ENCODE measurements around the gene LBHD2.
A peak's percentile ranks its signal among the peaks of the same experiment; 100 is the strongest.

The LBHD2 gene

DNA sequence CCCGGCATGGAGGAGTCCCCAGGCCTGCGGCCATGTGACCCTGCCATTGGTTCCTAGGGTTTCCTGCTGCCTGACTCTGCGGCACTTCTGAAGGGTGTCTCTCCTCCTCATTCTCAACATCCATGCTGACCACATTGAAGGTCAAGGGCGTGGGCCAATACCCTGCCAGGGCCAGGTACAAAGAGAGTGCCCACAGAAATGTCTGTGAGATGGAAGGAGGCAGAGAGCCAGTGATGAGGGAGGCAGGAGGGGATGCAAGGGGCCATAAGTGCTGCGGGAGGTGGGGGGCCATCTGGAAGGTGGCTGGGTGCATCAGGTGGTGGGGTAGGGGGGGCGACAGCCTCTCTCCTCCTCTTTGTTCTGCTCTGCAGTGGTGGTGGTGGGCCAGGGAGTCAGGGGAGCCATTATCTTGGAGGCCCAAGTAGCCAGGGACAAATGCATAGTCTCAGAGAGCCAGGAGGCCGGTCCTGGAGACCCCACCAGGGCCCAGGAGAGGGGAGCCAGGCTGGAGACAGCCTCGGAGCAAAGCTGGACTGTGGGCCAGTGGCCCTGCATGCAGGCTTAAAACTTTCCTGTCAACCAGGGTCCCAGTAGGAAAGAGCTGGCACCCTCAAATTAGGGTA, 13.6 kb upstream of the LBHD2 start:
- FAIRE-seq, result no peak

DNA sequence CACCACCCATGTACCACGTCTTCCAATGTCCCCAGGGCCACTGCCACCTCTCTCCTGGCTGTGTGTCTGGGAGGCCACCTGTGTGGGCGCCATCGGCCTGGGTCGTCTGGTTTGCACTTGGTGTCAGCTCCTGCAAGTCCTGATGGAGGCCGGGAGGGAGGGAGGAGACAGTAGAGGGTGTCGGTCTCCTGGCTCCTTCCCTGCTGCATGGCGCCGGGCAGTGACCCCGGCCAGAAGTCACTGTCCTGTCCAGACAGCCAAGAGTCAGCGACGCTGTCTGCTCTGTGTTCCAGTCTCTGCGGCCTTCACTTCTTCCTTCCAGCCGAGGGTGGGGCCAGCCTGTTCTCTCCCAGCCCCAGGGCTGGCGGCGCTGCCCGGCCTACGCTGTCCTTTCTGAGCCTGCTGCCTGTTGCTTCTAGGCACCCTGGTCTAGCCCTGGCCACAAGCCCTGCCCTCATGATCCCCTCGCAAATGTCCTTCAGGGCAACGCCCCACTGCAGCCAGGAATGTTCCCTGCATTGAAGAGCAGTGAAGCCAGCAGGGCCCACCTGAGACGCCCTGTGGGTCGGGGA, 13.0 kb upstream of the LBHD2 start:
- no peak for FAIRE-seq

DNA sequence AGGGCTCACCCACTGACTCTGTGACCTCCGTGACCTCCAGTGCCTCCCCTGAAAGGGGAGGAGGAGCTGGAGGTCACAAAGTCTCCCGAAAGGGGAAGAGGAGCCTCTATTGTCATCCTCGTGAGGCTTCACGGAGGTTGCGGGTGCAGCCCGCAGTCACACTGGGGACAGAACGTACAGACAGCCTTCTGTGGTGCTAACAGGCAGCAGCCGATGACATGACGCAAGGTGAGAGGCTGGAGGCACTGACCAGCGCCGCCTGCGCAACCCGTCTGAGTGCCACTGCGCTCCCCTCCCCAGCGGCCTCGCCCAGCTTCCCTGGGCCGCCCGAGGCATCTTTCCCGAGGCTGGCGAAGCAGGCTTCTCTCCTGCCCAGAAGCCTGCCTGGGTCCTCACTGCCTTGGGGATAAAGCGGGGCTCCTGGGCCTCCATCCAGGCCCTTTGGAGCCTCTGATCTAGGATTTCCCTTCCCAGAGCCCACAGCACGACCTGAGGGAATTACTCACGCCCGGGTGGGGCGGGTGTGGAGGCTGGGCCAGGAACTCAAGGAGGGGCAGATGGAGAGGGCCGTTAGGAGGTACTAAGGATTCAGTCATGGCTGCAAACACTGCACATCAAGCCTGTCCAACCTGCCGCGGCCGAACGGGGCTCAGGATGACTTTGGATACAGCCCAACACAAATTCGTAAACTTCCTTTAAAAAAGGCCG, 12.3 kb upstream of the LBHD2 start:
- no peak for FAIRE-seq

DNA sequence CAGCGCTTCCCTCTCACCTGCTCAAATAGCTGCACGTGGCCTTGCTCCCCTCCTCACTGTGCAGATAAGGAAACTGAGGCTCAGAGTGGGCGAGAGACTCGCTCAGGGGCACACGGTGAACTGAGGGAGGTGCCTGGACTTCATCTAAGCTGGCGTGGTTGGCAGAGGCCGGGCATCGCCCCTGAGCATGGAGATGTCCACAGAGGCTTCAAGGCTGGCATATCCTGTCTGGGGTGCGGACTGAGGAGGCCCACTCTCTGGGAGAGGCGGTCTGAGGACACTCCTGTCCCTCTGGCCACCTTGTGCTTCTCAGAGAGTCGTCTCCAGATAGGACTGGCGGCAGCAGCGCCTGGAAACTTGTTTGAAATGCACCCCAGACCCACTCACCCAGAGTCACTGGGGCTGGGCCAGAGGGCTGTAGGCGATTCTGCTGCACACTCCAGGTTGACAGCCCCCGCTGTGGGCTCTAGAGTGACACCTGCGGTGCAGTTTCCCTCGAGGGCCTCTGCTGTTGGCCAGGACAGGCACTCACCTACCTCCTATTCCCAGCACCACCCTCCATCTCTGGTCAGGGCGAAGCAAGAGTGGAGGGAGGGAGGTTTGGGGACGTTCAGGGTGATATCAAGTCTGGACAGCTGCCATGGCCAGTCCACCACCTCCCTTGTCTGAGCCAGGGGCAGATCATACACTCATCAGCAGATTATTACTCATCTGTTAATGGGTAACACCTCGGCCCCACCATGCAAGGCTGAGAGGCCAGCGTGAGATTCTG, 11.2 kb upstream of the LBHD2 start:
- no peak for FAIRE-seq

DNA sequence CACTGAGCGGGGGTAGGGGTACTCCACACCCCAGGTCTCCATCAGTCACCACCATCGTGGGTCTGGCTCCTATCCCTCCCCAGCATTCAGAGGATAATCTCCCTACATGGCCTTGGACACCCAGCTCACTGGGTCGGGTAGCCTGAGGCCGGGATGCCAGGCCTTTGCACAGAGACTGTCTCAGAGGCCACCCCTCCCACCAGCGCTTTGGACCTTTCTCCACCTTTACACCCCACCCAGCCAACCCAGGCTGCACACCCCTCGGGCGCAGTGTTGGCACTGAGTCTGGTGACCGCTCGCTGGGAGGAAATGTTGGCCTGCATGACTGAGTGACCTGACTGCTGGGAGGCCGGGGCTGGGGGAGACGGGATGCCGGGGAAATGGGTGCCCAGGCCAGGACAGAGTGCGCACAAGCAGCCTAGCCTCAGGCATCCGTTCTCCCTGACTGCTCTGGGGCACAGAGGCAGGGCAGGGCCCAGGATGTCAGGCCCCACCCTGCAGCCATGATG, 10.6 kb upstream of the LBHD2 start:
- no peak for FAIRE-seq

DNA sequence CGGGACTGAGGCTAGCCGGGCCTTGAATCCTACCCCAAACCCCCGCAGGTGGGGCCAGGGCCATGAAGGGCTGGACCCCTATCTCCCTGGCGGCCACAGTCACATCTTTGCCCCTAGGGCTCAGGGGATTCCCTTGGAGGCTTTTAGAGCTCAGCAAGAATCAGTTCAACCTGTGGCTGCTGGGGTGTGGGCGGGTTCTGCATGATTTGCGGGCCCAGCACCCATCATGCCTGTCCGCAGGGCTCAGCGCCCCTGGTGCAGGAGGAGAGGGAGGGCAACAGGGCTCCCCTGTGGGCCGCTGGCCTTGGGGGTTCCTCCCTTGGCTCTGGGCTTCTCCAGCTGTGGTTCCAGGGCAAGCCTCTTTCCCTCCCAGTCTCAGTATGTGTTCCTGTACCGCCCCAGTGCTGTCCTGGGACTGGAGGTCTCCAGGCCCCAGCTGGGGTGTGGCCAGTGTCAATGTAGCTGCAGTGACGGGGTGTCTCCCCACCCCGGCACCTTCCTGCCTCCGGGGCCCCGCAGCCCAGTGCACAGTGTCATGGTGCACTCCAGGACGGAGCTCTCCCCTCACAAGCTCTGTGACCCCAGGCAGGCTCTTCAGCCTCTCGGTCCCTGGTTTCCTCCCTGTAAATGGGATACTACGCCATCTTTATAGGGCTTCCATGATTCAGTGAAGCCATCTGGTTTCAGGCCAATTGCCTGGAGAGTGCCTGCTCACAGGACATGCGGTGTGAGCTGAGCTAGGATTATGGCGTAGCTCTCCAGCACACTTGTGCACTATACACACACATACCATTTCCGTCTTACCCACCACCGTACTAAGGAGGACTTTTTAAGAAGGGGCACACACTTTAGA, 9.9 kb upstream of the LBHD2 start:
- no peak for FAIRE-seq

DNA sequence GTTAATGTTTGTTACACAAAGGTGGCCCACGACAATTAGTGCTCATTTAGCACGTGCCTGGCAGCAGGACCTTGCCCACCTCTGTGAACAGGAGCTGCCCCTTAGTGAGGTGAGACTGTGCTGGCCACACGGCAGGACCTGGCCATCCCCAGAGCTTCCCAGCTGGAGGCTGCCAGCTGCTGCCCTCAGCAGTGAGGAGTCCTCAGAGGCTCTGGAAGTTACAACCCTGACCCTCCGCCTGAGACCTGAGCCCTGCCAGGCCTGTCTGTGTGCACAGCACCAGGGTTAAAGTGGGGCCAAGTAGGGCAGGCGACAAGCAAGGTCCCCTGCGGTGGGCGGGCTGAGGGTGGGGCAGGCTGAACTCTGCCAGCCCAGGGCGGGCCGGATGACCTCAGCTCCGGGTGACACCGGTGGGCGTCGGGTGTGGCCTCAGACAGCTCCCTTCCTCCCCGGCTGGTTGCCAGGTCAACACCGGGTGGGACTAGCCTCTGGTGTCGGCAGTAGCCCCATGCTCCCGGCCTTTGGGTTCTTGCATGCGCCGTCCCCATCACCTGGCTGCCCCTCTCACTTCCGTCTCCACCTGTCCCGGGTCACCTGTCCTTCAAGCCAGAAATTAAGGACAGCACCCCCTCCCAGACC, 9.2 kb upstream of the LBHD2 start:
- FAIRE-seq, result no peak

DNA sequence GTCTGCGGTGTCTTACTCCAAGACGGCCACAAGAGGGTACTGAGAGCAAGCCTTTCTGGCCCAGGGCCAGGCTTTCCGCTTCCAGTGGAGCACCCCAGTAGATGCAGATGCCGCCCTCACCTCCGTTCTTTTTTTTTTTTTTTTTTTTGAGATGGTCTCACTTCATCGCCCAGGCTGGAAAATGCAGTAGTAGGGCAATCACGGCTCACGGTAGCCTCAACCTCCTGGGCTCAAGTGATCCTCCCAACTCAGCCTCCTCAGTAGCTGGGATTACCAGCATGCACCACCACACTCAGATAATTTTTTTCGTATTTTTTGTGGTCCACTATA, 5.6 kb upstream of the LBHD2 start:
- peak; percentile 18 for FAIRE-seq

DNA sequence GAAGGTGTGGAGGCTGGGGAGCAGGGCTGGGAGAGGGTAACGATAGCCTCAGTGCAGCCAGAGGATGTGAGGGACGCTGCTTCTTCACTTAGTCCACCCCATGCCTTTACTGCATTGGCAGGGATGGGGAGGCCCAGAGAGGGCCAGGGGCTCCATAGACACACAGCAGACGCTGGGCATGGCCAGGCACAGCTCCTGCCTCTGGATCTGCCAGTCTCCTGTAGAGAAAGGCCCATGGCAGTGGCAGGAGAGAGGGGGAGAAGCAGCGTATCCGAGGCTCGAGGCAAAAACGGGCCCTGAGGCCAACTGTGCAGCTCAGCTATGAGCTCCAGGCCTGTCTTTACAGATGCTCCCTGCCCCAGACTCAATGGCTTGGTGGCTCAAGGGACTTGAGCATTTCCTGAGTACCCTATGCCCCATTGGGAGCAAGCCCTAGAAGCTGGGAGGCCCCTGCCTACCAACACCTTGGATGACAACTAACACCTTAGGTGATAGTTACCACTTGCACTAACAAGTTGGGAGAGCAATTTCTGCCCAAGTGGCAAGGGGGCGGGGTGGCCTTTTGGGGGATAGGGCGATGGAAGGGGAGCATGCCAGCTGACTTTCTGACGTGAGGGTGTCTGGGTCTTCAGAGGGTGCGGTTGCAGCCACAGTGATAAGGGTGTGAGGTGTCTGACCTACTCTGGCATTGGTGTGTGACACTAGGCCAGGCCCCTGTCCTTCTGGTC, 5.0 kb upstream of the LBHD2 start:
- FAIRE-seq, result no peak

DNA sequence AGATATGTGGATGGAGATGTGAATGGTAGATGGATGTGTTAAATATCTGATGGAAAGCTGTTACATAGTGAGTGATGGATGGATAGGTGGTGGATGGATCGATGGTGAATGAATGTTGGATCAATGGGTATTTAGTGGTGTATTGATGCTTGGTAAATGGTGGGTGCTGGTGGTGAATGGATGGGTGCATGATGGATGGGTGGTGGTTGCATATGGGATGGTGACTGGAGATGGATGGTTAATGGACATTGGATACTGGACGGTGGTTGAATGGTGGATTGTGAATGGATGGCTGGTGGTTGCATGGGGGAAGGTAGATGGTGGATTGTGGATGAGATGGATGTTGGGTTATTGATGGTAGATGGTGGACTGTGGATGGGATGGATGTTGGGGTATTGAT, 2.1 kb upstream of the LBHD2 start:
- no peak for FAIRE-seq

DNA sequence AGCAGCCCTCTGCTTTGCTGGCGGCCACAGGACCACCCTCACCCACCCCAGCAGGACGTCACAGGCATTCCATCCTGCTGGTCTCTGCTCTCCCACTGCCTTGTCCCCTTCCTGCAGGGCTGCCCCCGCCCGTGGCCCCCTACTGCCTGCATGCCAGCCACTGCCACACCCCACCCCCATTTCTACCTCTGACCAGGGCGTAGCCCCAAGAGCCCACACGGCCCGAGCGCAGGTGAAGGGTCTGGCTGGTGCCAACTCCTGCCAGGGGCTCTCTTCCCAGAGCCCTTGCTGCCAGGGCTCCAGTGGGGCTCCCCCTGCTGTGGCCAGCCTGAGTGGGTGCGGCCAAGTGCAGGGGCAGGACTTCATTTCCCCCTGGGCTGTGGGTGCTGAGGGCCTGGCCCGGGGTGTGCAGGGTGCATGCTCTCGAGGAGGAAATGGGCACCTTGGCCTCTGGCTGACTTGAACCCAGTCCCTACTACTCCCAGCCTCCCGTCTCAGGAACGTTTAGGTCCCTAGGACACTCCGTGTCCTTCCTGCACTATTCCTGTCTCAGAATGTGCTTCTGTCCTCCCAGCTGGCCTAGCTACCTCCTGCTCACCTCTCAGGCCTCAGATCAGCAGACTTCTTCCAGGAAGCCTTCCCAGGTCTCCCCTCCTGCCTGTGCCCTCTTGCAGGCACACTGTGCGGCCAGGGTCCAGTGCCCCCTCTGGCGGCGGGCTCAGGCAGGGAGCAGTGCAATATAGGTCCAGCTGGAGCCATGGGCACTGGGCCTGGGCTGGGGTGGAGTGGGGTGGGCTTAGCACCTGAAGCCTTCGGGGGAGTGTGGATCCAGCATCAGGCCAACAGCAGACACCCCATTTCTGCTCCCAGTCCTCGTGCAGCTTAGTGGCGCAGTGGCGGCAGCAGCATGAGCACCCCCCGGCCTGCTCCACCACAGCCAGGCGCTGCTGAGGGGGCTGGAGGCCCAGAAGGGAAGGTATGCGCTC, 1.4 kb downstream of the LBHD2 start:
- no peak for FAIRE-seq

DNA sequence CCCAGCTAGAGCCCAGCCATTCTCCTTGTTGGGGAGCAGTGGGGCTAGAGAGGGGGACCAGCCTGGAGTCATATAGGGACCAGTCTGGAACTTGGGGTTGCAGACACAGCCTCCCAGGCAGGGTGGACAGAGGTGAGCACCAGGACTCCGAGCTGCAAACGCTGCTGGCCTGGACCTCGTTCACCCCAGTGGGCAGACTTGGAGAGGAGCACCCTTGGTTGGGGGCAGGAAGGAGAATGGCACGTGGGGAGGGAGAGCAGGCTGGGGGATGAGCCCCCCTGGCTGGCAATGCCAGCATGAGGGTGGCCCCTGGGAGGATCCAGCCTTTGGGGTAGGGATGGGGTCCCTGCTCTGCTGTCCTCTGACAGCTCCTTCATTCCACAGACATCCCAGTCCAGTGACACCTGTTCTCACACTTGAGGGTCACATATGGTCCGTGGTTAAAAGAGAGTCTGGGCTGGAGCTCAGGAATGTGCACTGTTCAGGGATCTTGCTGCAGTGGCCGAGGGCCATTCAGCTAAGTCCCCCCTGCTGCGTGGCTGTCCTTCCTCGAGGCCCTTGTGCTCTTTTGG, 2.8 kb downstream of the LBHD2 start:
- FAIRE-seq, result no peak

DNA sequence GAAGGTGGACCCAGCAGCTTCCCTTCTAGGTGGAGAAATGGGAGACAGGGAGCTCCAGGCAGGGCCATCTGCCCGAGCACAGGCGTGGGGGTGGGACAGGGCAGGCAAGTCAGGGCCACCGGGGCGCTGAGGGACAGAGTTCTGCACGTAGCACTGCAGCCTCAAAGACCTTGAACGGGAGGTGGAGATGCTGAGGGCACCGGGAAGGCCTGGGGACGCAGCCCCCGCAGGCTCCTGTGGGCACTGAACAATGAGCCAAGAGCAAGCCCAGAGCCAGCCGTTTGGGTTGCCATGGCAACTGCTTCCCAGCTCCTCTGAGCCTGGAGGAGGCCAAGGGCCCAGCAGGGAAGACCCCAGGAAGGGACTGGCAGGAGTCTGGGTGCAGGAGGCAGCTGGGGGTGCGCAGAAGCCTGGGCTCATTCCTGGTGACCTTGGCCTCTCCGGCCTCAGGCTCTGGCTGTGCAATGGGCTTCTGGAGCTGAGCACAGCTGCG, 3.4 kb downstream of the LBHD2 start:
- no peak for FAIRE-seq

DNA sequence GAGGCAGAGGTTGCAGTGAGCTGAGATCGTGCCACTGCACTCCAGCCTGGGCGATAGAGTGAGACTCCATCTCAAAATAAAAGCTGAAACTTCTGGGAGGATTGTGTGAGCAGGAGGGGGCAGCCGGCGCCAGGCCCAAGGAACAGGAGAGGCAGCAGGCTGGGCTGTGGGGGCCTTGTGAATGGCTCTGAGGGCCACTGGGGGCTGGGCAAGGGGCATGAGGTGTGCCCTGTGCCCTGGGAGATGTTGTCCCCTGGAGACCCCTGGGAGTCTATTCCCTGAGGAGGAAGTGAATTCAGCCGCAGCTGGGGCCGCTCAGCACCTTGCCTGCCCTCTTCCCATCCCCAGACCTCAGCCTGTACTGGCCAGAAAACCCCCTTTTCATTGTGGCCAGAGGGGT, 4.9 kb downstream of the LBHD2 start:
- FAIRE-seq, result no peak

DNA sequence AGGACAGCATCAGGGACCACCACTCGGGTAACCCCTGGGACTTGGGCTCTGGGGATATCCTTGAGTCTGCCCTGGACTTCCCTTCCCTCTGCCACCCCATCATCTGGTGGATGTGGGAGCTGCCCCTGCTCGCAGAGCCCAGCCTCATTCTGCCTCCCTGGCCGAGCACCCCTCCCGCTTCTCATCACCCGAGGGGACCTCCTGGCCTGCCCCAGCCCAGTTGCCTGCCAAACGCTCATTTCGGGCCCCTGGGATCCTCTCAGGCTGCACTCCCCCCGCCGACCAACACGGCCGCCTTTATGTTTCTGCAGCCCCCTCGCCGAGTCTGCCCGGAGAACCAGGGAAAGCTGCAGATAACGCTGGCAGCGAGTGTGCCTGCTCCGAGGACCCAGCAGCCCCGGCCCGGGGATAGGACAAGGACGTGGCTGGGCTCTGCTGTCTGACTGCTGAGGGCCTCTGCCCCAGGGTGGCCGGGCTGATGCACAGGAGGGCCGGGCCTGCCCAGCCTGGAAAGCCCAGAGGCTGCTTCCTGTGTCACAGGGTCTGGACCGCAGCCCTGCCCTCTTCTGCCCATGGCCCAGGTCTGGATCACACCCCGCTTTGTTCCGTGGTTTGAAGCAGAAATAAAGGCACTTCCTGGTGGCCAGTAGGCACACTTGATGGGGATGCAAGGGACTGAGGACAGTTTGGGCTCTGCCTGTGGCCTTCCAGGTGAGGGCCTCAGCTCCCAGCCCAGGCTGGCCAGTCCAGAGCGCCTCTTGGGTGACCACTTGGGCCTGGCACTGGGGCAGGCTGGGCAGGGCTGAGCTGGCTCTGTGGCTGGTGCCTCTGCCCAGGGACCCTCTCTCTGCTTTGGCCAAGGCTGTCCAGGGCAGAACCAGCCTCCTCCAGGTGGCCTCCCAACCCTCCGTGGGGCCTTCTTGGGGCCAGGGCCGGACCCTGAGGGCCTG, 5.7 kb downstream of the LBHD2 start:
- no peak for FAIRE-seq

DNA sequence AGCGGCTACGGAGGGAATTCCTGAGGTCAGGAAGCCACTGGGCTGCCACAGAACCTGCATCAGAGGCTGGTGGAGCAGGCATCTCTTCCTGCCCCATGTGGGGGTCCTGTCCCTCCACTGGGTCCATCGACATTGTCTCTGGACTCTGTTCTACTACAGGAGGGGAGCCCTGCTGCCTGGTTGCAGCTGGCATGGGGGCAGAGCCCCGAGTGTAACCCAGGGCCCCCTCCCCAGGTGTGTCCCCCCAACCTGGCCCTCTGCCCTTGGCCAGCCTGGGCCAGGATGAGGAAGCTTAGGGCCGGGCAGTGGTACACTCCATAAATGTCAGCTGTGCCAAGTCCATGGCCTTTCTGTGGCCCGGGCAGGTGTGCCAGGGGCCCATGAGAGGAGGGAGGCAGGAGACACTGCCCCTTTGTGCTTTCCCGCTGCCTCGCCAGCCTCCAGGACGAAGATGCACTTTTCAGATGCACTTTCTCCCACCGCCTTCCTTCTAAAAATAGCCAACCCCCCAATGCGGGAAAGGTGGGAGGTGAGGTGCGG, 6.5 kb downstream of the LBHD2 start:
- no peak for FAIRE-seq

DNA sequence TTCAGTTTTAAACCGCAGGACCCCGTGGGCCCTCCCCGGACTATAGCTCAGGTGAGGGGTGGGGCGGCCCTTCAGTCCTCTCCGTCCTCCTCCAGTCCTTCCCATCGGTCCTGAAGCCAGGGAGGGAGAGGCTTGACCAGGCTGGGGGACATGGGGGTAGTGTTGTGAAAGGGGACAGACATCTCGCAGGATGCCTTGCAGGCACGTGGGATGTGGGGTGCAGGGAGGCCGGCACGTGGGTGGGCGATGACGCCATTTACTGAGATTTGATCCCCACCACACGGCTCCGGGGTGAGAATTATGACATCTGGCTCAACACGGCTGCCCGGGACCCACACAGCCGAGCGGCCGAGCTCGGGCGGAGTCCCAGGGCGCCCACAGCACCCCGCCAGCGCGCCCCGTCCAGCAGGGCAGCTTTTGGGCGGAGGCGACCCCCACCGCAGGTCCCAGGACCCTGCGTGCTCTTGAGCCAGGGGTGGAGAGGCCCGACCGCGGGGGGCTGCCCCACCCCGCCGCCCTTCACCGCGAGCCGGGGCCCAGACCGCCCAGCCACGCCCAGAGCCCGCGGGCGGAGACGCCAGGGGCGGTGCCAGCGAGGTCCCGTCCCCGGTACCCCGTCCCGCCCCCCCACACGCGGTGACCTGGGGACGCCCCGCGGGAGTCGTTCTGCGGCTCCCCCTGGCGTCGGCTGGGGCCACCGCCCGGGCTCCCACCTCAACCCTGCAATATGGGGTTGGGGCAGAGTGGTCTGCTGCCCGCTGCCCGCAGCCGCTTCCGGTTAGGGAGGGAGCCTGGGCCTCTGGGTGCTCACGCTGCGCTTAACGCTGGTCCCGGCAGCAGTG, 7.3 kb downstream of the LBHD2 start:
- no peak for FAIRE-seq

All from endometrium (tissue), 2 donors.